Skin epidermis (tissue), 12 donors: ENCODE measurements around the gene NHLRC4.

Experiments used
- H3K27ac ChIP-seq, 21 experiments: fragments of 200-600 bp; sonication (generic) in 11 of 21; one replicate each; pipeline ENCODE4 v1.5.0; 2020; ENCODE audit warnings: mild to moderate bottlenecking in 3 of 21, inconsistent platforms in 2 of 21, moderate library complexity in 2 of 21
- H3K4me3 ChIP-seq, 7 experiments: fragments of 200-600 bp; sonication (generic) in 2 of 7; one replicate each; pipeline ENCODE4 v1.5.0; 2020; ENCODE audit warnings: inconsistent platforms in 2 of 7, mild to moderate bottlenecking in 2 of 7, moderate library complexity in 1 of 7

Gene NHLRC4

GRCh38 chr16:576823-577201 is 10.0 kb downstream of the NHLRC4 start:
- Histone ChIP-seq H3K4me3 (no peak overlapping the region), H3K27ac (no peak overlapping the region)

- Histone ChIP-seq H3K4me3 (no peak overlapping the region), H3K27ac (no peak overlapping the region)
Observed at GRCh38 chr16:577796-578195, 11.0 kb downstream of the NHLRC4 start.

DNA sequence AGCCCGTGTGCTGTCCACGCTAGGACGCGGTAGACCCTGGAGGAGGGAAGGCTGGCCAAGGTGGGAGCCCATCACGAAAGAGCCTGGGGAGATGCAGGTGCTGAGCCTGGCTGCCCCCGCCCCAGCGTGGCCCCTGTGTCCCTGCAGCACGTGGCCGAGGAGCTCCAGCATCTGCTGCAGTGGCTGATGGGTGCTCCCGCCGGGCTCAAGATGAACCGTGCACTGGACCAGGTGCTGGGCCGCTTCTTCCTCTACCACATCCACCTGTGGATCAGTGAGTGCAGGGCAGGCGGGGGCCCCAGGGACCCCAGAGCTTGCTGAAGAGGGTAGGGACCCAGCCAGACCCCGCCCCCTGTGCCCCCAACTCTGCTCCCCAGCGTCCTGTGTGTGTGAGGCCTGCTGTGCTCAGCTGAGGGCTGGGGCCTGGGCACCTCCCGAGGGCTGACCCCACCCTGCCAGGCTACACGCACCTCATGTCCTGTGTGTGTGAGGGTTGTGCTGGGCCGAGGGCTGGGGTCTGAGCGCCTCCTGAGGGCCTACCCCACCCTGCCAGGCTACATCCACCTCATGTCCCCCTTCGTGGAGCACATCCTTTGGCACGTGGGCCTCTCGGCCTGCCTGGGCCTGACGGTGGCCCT is 11.5 kb downstream of the NHLRC4 start:
- Histone ChIP-seq H3K27ac (no peak overlapping the region), H3K4me3 (no peak overlapping the region)

DNA sequence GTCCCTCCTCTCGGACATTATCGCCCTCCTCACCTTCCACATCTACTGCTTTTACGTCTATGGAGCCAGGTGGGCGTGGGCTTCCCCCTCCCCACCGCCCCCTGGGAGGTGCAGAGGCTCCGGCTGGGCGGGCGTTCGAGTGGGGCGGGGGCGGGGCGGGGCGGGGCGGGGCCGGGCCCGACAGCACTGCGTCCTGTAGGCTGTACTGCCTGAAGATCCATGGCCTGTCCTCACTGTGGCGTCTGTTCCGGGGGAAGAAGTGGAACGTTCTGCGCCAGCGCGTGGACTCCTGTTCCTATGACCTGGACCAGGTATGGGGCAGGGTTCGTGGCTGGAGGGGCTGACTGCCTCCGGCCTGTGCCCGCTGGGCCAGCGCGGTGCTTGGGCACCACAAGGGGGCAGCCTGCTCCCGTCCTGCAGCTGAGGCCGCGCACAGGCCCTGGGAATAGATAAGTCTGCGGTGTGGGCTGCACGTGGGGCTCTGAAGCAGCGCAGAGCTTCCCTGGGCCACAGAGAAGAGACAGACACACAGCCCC is 12.1 kb downstream of the NHLRC4 start:
- Histone ChIP-seq H3K27ac (no peak overlapping the region), H3K4me3 (no peak overlapping the region)

GRCh38 chr16:580141-580945 is 13.5 kb downstream of the NHLRC4 start:
- Histone ChIP-seq H3K4me3 (no peak overlapping the region), H3K27ac (no peak overlapping the region)

DNA sequence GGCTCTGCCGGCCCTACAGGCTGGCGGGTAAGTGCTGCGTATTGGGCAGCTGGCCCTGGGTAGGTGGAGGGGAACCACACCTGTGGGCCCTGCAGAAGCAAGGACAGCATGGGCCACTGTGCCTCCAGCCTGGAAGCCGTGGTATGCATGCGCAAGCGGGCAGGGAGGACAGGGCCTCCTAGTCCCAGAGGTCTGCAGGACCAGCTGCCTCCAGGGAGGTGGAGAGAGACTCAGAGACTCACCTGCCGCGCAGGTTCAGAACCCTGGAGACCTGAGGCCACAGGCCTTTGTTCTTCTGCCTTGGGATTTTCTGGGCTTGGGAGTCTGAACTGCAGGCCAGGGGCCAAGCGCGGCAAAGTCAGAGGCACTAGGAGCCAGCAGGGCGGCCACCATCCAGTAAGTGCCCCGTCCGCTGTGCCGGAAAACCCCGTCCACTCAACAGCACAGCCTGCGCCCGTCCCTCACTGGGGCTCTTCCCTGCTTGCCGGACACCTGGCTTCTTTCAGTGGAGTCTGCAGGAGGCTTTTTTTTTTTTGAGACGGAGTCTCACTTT is 14.2 kb downstream of the NHLRC4 start:
- H3K4me3 ChIP-seq = no peak overlapping the region
- H3K27ac ChIP-seq = no peak overlapping the region

DNA sequence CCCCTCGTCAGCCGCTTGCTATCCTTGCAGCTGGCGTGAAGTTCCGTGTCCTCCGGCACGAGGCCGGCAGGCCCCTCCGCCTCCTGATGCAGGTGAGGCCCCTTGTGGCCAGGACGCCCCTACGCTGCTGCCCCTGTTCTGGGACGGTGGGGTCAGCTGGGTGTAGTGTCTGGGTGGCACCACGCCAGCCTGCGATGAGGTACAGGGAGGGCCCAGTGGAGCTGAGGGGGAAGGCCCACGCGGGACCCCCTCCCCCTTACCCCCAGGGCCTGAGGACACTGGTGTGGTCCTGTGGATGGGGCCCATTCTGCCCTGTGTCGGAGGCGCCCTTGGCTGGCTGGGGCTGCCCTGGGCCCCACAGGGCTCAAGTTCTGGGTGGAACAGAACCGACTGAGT is 15.4 kb downstream of the NHLRC4 start:
- no peak overlapping the region for H3K27ac ChIP-seq
- H3K4me3 ChIP-seq = no peak overlapping the region

- Histone ChIP-seq H3K27ac (no peak overlapping the region), H3K4me3 (no peak overlapping the region)
Observed at GRCh38 chr16:582614-583331, 16.0 kb downstream of the NHLRC4 start.

DNA sequence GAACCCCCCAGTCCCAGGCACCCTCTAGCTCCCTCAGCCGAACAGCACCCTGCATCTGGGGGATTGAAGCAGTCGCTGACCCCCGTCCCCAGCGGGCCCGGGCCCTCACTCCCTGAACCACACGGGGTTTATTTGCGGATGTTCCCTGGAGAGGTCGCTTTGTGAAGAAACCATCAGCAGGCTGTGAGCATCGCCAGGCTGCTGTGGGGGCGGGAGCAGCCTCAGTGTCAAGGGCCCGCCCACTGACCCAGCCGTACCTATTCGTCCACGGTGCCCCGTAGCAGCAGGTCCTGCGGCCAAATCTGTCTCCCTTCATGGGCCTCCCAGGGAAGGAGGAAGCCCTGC is 16.6 kb downstream of the NHLRC4 start:
- H3K27ac ChIP-seq = no peak overlapping the region
- H3K4me3 ChIP-seq = no peak overlapping the region

DNA sequence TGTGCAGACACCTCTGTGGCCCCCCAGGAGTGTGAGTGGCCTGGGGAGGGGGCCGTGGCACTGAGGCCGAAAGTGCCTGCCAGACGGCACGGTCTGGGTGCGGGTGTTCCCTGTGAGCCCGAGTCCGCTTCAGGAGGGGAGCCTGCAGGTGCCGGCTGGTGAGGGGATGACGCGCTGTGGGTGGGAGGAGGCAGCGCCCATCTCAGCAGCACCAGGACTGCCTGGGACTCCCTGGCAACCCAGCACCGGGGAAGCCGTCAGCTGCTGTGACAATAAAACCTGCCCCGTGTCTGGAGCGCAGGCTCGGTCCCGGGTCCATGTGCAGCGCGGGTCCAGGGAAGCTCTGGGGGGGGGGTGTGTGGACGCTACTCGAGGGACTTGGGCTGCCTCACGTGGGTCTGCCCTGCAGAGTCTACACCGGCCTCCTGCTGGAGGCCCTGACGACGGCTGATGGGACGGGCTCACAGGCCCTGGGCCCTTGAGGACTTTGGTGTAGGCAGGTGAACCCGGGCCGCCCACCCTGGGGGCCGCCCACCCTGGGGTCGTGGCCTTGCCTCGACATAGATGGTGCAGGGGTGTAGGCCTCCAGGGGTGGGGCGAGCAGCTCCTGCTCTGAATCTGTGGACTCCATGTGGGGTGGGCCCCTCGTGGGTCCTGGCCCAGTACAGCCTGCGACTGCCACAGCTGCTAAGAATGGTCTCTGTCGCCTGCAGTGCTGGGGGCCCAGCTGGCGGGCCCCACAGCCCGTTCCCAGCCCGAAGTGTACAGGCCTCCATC is 17.2 kb downstream of the NHLRC4 start:
- H3K4me3 ChIP-seq = no peak overlapping the region
- no peak overlapping the region for H3K27ac ChIP-seq

- Histone ChIP-seq H3K27ac (no peak overlapping the region), H3K4me3 (no peak overlapping the region)
Observed at GRCh38 chr16:585351-585750, 18.5 kb downstream of the NHLRC4 start.

- H3K4me3 ChIP-seq = no peak overlapping the region
- no peak overlapping the region for H3K27ac ChIP-seq
Observed at GRCh38 chr16:586047-586644, 19.3 kb downstream of the NHLRC4 start.

DNA sequence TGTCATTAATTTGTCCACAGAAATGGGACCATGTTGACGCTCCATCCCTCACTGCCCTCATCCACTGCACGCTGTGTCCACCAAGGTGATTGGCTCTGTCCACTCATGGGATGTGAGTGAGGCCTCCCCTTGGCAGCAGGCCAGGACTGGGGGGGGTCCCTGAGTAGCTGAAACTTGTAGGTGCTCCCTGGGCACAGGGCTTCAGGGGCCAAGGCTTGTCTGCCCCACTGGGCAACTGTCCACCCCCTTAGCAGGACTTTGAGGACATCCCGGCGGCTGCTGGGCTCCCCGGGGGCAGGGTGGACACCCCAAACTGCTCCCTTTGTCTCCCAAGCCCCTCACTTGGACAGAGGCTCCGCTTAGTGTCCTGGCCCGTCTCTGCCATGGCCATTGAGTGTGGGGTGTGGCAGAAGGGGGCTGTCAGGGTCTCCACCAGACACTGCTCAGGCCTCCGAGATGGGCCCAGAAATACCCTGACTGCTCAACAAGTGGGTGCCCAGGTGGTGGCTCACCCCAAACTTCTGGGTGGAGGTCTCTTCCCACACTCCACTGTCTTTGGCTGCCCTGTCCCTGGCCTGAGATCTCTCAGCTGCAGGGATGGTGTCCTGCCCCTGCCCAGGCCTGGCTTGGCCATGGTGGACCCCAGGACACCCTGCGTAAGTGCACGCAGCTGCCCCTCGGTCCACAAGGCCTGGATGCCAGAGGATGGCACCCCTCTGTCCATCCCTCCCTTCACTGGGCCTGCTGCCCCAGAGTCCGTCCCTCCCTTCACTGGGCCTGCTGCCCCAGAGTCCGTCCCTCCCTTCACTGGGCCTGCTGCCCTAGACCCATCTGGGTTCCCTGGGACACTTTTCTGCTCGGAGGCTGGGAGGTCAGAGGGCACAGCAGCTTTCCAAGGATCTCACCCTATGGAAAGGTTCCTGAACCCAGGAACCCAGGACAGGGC is 20.1 kb downstream of the NHLRC4 start:
- peak overlapping the region in 1 of 21 experiments; percentile 94 for H3K27ac ChIP-seq
- H3K4me3 ChIP-seq = no peak overlapping the region

DNA sequence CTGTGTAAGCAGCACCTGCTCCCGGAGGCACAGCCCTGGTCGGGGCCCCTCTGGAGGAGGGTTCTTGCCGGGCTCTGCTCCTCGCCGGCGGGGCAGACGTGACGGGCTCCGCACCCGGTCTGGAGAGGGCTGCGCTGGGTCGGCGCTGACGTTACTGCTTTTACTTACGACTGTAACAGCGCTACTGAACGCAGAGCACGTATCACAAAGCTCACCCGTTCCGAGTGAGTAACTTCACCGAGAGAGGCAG is 21.8 kb downstream of the NHLRC4 start:
- Histone ChIP-seq H3K4me3 (peak overlapping the region; percentile 48 to 98 (median 88)), H3K27ac (peak overlapping the region; percentile 60 to 98 (median 96))

DNA sequence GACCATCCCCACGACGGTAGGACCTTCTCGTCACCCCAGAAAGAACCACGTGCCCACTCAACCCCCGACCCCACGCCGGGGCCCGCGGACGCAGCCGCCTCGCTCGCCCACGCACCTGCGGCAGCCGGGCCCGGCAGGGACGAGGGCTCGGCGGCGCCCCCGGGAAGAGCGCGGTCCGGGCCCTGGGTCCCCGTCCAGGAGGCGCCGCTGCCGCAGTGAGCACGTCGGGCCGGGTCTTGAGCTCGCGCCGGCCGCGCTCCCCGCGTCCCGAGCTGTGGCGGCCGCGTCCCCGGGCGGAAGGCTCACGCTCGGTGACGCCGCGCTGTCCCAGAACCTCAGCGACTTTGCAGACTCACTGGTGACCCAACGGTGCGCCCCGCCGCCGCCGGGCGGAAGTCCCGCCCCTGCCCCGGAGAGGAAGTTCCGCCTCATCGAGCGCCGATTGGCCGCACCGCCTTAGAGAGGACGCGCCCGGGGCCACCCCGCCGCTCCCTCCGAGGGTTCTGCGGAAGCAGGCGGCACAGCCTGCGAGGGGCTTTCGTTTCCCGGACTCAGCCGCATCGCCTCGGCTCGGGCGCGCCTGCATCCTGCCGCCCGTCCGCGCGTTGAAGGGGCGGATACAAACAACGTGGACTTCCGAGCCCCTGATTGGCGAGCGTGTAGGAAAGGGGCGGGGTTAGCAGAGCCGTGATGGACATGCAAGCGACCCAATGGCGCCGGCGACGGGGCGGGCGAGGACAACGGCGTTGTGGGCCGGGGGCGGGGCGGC is 22.3 kb downstream of the NHLRC4 start:
- peak overlapping the region; percentile 48 to 98 (median 88) for H3K4me3 ChIP-seq
- peak overlapping the region; percentile 60 to 98 (median 96) for H3K27ac ChIP-seq

DNA sequence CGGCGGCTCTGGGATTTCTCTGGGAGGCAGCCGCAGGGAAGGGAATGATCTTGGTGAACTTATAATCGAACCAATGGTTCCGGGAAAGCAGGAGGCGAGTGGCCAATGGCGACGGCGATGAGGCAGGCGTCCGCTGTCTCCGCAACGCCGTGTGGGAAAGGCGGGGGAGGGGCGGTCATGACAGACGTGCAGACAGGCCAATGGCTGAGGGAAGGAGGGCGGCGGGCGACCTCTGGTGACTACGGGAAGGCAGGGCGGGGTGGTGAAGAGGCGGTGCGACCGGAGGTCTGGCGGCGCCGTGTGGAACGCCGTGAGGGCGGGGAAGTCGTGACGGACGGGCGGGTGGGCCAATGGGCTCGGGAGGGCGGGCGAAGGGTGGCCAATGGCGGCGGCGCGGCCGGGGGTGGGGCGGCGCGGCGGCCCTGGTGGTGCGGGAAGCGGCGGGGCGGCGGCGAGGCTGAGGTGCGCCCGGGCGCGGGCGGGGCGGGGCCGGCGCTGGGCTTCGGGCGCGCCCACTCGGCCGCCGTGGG is 22.9 kb downstream of the NHLRC4 start, which contains the start of gene RAB40C:
TSS of gene RAB40C (plus strand) at position 409 of the 530 bp plus-strand sequence. CDS start 226 bp downstream, outside the sequence.
- Histone ChIP-seq H3K27ac (peak within 1 kb of the TSS; percentile 60 to 98 (median 96)), H3K4me3 (peak within 1 kb of the TSS; percentile 64 to 98 (median 89))

DNA sequence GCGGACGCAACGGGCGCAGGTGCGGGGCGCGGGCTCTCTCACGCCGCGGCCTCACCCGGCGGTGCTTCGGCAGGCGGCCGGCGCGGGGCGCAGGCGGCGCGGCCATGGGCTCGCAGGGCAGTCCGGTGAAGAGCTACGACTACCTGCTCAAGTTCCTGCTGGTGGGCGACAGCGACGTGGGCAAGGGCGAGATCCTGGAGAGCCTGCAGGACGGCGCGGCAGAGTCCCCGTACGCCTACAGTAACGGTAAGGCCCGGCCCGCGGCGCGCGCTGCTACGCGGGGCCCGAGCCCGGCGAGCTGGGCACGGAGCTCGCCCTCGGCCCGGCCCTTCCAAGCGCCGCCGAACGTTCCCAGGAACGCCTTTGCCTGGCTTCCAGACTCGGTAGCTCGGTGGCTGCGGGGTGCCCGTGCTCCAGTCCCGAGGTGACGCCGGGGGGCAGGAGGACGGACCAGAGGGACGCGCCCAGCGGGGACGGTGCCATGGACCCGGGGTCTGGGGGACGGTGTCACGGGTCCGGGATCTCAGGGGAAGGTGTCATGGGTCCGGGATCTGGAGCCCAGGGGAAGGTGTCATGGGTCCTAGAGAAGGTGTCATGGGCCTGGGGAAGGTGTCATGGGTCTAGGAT is 23.5 kb downstream of the NHLRC4 start:
- peak overlapping the region; percentile 20 to 94 (median 86) for H3K27ac ChIP-seq

More for the DNA sequence above, 23.5 kb downstream of the NHLRC4 start:
- peak overlapping the region; percentile 52 to 95 (median 79) for H3K4me3 ChIP-seq
